ENCODE measurements around the gene TMX2.
"Not testable (repeated sequence)": the region's sequence is repeated elsewhere in the genome, so short reads cannot be mapped to it uniquely, and the experiment has no call there.

The TMX2 gene

GRCh38 chr11:57716726-57717125, 4.3 kb downstream of the TMX2 start:
- not testable (repeated sequence) for DNase-seq

- no peak for DNase-seq
Observed at GRCh38 chr11:57727185-57727584, 14.8 kb downstream of the TMX2 start.

- DNase-seq, result no peak
Observed at GRCh38 chr11:57728829-57729228, 16.4 kb downstream of the TMX2 start.

GRCh38 chr11:57729479-57729878, 17.1 kb downstream of the TMX2 start:
- DNase-seq, result no peak

GRCh38 chr11:57732661-57733060, 20.3 kb downstream of the TMX2 start:
- no peak for DNase-seq

GRCh38 chr11:57735619-57736298, 23.4 kb downstream of the TMX2 start:
- DNase-seq, result no peak

GRCh38 chr11:57741132-57742086, 29.0 kb downstream of the TMX2 start, which contains the start of gene SELENOH:
Gene SELENOH, plus strand, starts transcription at chr11:57741491. Its CDS starts 105 bp downstream, at chr11:57741596.
- DNase-seq, result peak; percentile 96

GRCh38 chr11:57742087-57742452, 29.7 kb downstream of the TMX2 start:
- no peak for DNase-seq

GRCh38 chr11:57744357-57744756, 32.0 kb downstream of the TMX2 start:
- DNase-seq, result no peak

GRCh38 chr11:57745206-57745605, 32.8 kb downstream of the TMX2 start:
- DNase-seq, result no peak

GRCh38 chr11:57746920-57747319, 34.5 kb downstream of the TMX2 start:
- no peak for DNase-seq

- DNase-seq, result no peak
Observed at GRCh38 chr11:57751176-57751575, 38.8 kb downstream of the TMX2 start.

GRCh38 chr11:57751676-57752253, 39.4 kb downstream of the TMX2 start, which contains the start of gene BTBD18:
Gene BTBD18, minus strand, starts transcription at chr11:57751819. Its CDS starts 631 bp downstream, at chr11:57751188.
- no peak for DNase-seq

GRCh38 chr11:57752954-57753353, 40.6 kb downstream of the TMX2 start:
- DNase-seq, result no peak

- DNase-seq, result no peak
Observed at GRCh38 chr11:57758174-57758573, 45.8 kb downstream of the TMX2 start.

GRCh38 chr11:57761301-57762234, 49.2 kb downstream of the TMX2 start, which contains the start of gene CTNND1:
Gene CTNND1, plus strand, starts transcription at chr11:57761802. Its CDS starts 29,677 bp downstream, at chr11:57791479.
- DNase-seq, result no peak

- DNase-seq, result no peak
Observed at GRCh38 chr11:57762235-57762861, 50.0 kb downstream of the TMX2 start.

- DNase-seq, result no peak
Observed at GRCh38 chr11:57763568-57763967, 51.2 kb downstream of the TMX2 start.

- DNase-seq, result no peak
Observed at GRCh38 chr11:57764021-57764420, 51.6 kb downstream of the TMX2 start.

- no peak for DNase-seq
Observed at GRCh38 chr11:57764566-57764965, 52.2 kb downstream of the TMX2 start.

- DNase-seq, result no peak
Observed at GRCh38 chr11:57764972-57765371, 52.6 kb downstream of the TMX2 start.

- DNase-seq, result no peak
Observed at GRCh38 chr11:57770793-57771192, 58.4 kb downstream of the TMX2 start.

Data from NCI-H345 (cell line).